GM21360 (cell line): Measurements from ENCODE around the gene WIPF3.
"Not testable (repeated sequence)": the region's sequence is repeated elsewhere in the genome, so short reads cannot be mapped to it uniquely, and the experiment has no call there.

Source experiments
- ATAC-seq: cut with Tn5 transposase; IDR thresholded peaks from one replicate; pipeline ENCODE4 v1.9.1; 2021; ENCODE audit warnings: mild to moderate bottlenecking, moderate library complexity; ENCODE audit not compliant: unreplicated experiment

Gene WIPF3

DNA sequence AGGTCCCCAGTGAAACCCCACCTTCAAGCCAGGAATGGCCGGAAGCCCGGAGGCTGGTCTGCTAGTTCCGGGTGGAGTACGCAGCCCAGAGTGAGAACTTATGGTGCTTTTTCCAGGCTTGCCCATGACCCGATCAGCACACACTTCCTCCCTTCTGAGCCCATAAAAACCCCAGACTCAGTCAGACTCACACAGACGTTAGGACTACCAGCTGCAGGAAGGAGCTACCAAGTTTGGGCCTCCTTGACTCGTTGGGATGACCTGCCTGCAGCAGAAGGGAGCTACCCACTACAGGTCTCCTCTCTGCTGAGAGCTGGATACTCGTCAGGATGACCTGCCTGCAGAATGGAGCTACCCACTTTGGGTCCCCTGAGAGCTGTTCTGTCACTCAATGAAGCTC is 144.2 kb downstream of the WIPF3 start:
- ATAC-seq = no peak

DNA sequence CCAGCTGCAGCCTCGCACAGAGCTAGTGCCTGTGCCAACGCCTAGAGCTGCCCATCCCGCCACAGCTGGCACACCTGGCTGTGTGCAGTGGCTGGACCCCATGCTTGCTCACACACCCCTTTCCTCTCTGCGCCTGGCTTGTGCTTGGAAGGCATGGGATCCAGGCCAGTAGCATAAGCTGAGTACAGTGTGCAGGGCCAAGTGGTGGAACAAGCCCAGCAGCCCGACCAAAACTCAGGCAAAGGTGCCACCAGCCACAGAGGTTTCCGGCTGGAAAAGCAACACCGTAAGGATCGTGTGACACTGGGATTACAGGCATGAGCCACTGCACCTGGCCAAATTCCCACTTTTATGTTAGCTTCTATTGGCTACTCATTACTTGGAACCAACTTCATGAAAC is 144.9 kb downstream of the WIPF3 start:
- no peak for ATAC-seq

DNA sequence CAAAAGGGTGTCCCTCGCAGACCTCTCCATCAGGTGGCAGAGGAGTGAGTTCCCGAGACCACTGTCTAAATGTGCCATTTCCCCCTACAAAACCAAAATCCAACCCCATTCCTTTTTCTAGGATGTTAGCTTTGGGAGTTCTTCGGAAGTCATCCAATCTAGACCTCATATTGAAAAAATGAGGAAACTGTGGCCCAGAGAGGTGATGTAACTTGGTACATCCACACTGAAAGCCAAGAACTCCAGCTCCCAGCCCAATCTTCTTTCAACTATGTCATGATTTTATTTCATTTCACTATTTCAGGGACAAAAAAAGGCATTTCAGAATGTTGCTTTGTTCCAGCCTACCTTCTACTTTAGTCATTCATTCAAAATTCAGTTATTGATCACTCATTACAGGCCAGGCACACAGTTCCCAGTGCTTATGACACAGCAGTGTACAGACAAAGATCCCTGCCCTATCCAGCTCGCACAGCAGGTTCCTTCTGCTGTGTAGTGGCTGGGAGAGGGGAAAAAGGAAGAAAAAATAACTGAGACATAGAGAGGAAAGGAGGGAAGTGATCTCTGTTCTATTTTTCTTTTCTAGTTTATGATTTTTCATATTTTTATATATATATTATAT is 147.5 kb downstream of the WIPF3 start:
- no peak for ATAC-seq

DNA sequence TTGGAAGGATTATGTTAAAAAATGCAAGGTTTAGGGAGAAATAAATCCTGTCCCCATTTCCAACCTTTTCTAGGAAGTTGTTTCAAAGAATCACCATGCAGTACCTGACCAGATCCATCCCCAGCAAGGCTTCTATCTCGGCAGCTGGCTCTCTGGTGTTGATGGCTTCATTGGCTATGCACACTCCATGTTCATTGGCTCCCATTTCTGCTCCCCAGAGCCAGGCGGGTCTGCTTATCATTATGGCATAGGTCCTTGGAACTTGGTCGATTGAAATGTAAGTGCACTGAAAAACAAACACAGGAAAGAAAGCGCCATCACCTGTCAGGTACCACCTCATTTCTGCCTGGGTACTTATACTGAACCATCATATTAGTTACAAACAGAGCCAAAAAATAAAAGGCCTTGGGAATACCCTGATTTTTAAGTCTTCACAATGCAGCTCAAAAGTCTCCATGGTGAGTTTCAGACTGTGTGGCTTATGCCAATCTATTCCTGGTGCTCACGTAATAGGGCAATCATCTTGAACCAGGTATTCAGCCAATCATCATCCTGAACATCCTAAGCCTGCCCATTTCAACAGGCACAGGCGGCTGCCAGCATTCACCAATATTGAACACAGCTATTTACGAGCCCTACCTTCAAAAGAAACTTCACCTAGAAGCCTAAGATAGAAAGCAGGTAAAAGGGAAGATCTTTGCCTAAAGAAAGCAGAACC is 148.9 kb downstream of the WIPF3 start:
- ATAC-seq = no peak

DNA sequence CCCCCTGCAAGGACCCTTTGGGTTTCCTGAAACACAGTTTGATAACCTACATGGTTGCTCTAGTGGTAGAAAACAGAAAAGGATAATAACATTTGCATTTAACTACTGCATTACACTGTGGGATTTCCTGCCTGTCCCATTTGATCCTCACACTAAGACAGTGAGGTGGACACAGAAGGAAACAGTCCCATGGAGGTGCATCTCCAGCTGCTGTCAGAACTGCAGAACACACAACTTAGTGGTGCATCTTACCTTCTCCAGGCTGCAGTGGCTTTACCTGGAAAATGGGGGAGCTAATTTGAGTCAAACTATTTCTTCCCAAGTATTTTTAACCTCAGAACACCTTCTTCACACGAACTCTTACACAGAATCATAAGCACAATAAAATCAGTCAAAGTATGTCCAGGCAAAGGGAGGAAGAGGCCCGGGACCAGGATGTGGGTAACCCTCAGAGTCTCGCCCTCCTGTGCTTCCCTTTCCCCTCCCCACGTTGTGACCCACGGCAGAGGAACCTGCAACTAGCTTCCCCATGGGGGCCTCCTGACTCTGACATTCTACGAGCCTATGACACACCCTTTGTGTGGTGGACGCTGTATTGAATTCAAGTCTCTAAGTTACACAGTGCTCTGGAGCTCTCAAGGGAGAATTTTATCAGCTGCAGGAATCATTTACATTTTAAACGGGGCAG is 149.6 kb downstream of the WIPF3 start:
- ATAC-seq = peak; percentile 76

GRCh38 chr7:29956487-29956836 is 150.2 kb downstream of the WIPF3 start:
- ATAC-seq = peak; percentile 17

DNA sequence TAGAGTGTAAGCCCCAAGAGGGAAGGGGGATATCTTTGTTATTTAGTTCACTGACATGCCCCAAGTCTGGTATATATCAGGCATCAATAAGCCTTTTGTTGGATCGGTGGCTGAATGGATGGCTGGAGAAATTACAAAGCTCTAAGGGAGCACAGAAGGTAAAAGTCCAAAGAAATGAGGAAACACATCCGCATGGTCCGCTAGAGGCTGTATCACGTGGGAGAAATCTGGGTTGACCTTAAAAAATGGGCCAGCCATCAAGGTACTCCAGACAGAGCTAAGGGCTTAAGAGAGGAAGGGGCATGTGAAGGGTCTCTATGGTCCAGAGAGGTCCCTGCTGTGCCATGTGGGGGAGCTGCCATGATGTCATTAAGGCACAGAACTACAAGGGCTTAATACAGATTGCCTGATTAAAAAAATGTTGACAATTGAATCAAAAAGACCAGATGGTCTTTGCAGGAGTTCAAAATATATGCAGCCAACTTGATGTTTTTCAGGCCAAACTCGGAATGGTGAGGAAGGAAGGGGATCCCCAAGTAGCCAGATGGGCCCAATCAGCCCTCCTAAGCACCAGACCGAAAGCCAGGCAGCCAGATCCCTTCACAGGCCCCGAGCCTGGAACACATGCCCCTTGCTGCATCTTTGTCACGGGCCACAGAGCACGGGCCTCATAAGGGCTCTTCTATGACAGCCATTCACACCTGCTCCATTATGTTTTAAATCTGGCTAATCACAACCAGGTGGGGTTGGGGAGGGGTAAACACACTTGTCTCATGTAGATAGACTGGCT is 151.4 kb downstream of the WIPF3 start:
- ATAC-seq = no peak

GRCh38 chr7:29958667-29959358 is 152.5 kb downstream of the WIPF3 start:
- ATAC-seq = no peak

DNA sequence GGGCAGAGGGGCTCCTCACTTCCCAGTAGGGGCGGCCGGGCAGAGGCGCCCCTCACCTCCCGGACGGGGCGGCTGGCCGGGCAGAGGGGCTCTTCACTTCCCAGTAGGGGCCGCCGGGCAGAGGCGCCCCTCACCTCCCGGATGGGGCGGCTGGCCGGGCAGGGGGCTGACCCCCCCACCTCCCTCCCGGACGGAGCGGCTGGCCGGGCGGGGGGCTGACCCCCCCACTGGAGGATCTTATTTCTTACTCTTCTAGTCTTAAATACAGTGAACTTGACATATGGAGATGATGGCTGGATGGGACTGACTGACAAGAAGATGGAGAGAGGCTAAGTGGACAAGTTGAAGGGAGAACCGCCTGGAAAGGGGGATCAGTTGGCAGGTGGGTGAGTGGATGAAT is 155.3 kb downstream of the WIPF3 start:
- not testable (repeated sequence) for ATAC-seq

DNA sequence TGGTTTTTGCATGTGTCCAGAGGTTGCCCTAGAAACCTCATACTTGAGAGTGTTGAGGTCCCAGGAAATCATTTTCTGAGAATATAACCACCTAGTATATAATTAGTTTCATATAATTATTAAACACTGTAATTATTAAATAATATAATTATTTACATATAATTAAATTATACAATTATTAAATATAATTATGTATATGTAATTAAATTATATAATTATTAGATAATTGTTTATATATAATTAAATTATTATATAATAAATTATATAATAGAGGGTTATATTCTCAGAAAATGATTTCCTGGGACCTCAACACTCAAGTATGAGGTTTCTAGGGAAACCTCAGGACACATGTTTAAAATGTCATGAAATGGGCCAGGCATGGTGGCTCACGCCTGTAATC is 155.7 kb downstream of the WIPF3 start:
- no peak for ATAC-seq

DNA sequence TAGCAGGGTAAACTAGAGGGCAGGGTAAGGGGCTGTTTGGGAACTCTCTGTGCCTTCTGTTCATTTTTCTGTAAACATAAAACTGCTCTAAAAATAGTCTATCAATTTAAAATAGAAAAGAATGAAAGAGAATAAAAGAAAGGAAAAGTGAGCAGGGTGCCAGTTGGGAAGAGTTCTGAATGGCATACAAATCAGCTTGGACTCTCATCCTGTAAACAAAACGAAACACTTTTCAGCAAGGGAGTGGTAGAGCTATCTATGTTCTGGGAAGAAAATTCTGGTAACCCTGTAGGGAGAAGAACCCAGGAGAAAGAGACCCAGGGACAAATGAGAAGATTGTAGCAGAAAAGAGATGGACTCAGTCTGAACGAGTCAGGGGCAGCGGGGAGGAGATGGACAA is 158.7 kb downstream of the WIPF3 start:
- ATAC-seq = no peak
